ENCODE data around the gene ARFIP1.

DNA sequence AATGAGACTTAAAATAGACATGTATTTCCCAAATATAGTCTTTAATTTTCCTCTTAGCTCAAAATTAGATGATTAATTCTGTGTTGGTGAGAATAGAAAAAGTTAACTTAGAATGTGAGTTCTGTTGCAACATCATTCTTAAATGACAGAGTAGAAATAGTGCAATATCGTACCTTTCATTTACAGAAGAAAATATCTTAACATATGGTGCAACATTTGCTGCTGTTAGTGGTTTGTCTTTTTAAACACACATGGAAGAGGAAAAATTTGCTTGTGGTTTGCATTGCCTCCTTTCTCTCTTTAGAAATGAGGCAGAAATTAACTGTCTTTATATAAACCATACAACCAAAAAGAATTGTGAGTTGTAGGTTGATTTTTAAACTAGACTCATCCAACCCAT is 117.1 kb downstream of the ARFIP1 start:
- TF ChIP-seq POLR2A (IDR thresholded peaks at IDR 0.05) = no peak
- TF ChIP-seq, protein P1, sequence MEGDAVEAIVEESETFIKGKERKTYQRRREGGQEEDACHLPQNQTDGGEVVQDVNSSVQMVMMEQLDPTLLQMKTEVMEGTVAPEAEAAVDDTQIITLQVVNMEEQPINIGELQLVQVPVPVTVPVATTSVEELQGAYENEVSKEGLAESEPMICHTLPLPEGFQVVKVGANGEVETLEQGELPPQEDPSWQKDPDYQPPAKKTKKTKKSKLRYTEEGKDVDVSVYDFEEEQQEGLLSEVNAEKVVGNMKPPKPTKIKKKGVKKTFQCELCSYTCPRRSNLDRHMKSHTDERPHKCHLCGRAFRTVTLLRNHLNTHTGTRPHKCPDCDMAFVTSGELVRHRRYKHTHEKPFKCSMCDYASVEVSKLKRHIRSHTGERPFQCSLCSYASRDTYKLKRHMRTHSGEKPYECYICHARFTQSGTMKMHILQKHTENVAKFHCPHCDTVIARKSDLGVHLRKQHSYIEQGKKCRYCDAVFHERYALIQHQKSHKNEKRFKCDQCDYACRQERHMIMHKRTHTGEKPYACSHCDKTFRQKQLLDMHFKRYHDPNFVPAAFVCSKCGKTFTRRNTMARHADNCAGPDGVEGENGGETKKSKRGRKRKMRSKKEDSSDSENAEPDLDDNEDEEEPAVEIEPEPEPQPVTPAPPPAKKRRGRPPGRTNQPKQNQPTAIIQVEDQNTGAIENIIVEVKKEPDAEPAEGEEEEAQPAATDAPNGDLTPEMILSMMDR (IDR thresholded peaks at IDR 0.05 in 4 of 5, conservative IDR thresholded peaks at IDR 0.05 in 1 of 5) = no peak

All from gastrocnemius medialis (tissue), 4 donors.